Putamen (tissue), 1 donor: ENCODE results near the gene CAMK1.
A peak's percentile ranks its signal among the peaks of the same experiment; 100 is the strongest.
"Not testable (repeated sequence)": the region's sequence is repeated elsewhere in the genome, so short reads cannot be mapped to it uniquely, and the experiment has no call there.

Experiments
- DNase-seq: peaks from one replicate; pipeline ENCODE4 v3.0.0-alpha.2; 2016; ENCODE audit warnings: low spot score

CAMK1 gene

GRCh38 chr3:9776896-9777693 lies 7.3 kb upstream of the CAMK1 start:
- no peak for DNase-seq

GRCh38 chr3:9771007-9771406 lies 1.3 kb upstream of the CAMK1 start:
- not testable (repeated sequence) for DNase-seq

DNA sequence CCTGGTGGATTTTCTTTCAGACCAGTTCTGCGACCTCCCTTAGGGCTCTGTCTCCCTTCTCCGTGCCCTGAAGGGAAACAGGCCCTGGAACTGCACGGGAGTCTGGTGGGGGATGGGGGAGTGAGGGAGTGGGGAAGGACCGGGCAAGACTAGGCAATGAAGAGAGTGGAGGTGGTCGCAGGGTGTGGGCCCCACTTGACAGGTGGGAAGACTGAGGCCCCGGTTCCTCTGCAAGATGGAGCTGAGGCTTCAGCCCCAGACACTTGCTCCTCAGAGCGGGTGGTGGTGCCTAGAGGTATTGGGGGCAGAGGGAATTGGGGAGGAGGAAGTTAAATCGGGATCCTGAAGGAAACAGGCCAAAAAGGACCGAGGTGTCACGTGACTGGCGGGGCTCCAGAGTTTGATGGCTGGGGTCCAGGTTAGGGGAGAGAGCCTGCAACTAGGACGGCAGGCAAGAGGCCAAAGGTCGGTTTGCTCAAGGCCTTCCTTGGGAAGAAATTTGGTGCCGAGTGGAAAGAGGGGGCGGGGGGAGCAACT lies 597 bp upstream of the CAMK1 start:
- peak; percentile 73 for DNase-seq

GRCh38 chr3:9769012-9769411 lies 735 bp downstream of the CAMK1 start:
- no peak for DNase-seq

DNA sequence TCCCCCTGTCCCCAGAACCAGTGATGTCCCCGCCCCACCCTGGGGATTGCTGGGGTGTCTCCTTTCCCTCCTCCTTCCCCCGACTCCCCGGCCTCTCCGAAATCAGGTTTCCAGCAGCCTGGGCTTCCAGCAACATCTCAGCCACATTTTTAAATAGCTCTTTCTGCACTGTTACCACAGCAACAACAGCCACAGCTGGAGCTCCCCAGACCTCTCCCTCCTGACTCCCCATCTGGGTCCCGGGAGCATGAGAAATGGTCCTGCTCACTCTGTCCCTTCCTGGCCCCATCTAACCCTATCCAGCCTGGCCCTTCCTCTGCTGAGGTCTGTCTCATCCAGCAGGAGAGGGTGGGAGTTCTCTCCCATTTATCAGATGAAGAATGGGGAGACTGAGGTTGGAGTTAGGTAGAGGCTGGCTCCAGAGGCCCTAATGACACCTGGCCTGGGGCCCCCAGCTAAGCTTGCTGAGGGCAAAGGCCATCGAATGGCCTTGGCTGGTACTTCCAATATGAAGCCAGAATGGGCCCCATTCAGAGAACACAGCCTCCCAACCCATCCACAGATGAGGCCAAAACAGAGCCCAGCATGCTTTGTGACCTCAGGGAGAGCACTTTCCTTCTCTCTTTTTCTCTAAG lies 1.5 kb downstream of the CAMK1 start:
- DNase-seq, result no peak

DNA sequence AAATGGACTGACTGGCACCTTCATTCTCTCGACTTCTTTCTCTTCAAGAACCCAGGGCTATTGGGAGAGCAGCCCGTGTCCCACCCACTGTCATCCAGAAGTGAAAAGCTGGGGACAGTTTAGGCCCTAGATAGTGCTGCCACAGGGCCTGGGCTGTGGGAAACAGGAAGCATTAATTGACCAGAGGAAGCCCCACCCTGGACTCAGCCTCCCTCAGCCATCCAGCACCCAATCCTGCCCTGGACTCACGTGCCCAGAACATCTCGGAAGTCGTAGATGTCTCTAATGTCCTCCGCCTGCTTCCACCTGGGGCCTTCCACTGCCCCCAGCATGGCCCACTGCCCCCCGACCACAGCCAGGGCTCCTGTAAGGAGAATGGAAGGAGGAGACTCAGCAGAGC lies 2.3 kb downstream of the CAMK1 start:
- no peak for DNase-seq

DNA sequence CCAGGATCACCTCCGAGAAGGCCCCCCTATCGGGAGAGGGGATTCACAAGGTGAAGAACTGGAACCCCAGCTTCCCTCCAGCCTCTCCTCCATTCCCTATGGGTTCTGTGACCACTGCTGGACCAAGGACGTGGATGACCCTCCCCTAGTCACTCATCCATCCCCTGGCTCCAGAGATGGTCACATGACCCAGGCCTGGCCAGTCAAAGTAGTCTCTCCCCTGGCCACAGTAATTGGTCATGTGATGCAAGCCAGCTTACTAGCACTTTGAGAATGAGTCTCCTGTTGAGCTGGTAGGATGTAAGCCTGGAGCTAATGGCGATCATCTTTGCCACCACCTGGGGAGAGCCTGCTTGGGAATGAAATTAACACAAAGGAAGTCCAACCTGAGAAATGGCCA lies 3.9 kb downstream of the CAMK1 start:
- DNase-seq, result no peak

GRCh38 chr3:9762871-9763270 lies 6.9 kb downstream of the CAMK1 start:
- DNase-seq, result no peak

GRCh38 chr3:9761919-9762318 lies 7.8 kb downstream of the CAMK1 start:
- DNase-seq, result no peak

DNA sequence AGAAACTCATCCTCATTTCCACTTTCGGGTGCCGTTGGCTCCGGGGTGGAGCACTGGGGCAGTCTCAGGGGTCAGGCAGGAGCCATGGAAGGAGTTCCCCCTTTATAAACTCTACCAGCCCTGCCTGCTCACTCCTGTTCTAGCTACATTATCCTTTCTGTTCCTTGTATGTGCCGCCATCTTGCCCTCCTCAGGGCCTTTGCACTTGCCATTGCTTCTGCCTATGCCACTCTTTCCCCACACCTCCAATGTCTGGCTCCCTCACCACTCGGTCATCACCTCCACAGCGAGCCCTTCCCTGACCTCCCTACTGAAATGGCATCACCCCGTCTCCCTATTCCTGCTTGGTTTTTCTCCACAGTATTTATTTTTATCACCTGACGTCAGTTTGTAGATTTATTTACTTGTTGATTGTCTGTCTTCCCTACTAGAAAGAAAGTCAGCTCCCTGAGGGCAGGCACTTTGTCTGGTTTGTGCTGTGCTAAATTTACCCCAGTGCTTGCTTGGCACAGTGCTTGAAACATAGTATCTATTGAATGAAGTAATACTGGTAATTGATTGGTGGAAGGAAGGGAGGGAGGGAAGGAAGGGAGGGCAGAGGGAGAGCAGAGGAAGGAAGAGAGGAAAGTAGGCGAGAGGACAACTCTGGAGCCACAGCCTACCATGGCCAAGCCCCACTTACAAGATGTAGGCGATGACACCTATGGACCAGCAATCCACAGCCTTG lies 8.8 kb downstream of the CAMK1 start:
- no peak for DNase-seq

- DNase-seq, result no peak
Observed at GRCh38 chr3:9757427-9757826, 12.3 kb downstream of the CAMK1 start.

- no peak for DNase-seq
Observed at GRCh38 chr3:9754678-9755077, 15.1 kb downstream of the CAMK1 start.

GRCh38 chr3:9750556-9751411 lies 19.0 kb downstream of the CAMK1 start:
- no peak for DNase-seq

GRCh38 chr3:9749645-9750555 lies 19.8 kb downstream of the CAMK1 start, which contains the start of gene OGG1:
Gene OGG1, plus strand, starts transcription at chr3:9749952. Its CDS starts 335 bp downstream, at chr3:9750287.
- DNase-seq, result peak; percentile 97

DNA sequence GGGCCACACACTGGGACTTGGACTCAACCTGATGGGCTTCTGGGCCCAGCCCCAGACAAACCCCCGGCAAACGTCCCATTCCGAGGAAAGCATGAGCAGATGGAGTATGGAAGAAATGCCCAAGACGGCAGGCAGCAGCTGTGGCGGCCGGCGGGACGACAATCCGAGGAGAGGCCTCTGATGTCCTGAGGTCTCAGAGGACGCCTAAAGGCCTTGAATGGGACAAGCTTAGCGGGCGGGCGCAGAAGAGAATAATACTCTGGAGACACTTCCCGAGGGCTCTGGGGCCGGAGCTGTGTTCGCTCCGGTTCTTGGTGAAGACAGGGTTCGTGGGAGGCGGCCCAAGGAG lies 20.5 kb downstream of the CAMK1 start:
- DNase-seq, result no peak

DNA sequence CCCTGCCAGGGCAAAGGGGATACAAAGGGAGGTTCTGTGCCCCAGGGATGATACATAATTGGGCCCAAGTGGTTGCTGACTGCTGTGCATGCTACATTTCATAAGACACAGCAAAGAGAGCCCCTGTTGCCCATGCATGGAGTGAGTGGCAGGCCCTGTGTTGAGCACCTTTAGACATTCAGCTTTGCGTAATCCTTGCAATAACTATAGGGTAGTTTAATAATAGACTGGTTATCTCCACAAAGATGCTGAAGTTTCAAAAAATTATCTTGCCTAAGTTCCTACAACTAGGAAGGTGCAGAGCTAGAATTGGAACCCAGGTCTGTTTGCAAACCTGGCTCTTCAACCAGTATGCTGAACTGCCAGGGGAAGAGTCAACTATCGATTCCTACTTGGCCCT lies 21.7 kb downstream of the CAMK1 start:
- DNase-seq, result no peak

GRCh38 chr3:9747267-9747666 lies 22.5 kb downstream of the CAMK1 start:
- no peak for DNase-seq

GRCh38 chr3:9746330-9746729 lies 23.4 kb downstream of the CAMK1 start:
- DNase-seq, result no peak

DNA sequence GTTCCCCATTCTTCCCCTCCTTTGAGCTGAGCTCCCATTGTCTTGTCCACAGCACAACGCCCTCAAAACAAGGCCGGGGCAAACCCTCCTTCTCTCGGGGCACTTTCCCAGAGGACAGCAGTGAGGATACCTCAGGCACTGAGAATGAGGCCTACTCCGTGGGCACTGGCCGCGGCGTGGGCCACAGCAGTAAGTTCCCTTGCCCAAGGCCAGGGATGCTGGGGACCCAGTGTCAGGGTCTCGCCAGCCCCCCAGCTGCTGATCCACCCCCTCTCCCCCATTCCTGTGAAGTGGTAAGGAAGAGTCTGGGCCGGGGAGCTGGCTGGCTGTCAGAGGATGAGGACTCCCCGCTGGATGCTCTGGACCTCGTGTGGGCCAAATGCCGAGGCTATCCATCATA lies 24.2 kb downstream of the CAMK1 start:
- no peak for DNase-seq

- DNase-seq, result no peak
Observed at GRCh38 chr3:9744162-9744561, 25.6 kb downstream of the CAMK1 start.

GRCh38 chr3:9743548-9743947 lies 26.2 kb downstream of the CAMK1 start:
- DNase-seq, result no peak
